ENCODE results near the gene SLC66A1.
A peak's percentile ranks its signal among the peaks of the same experiment; 100 is the strongest.

- no peak for TF ChIP-seq POLR2A (IDR thresholded peaks at IDR 0.05)
- TF ChIP-seq, protein P1, sequence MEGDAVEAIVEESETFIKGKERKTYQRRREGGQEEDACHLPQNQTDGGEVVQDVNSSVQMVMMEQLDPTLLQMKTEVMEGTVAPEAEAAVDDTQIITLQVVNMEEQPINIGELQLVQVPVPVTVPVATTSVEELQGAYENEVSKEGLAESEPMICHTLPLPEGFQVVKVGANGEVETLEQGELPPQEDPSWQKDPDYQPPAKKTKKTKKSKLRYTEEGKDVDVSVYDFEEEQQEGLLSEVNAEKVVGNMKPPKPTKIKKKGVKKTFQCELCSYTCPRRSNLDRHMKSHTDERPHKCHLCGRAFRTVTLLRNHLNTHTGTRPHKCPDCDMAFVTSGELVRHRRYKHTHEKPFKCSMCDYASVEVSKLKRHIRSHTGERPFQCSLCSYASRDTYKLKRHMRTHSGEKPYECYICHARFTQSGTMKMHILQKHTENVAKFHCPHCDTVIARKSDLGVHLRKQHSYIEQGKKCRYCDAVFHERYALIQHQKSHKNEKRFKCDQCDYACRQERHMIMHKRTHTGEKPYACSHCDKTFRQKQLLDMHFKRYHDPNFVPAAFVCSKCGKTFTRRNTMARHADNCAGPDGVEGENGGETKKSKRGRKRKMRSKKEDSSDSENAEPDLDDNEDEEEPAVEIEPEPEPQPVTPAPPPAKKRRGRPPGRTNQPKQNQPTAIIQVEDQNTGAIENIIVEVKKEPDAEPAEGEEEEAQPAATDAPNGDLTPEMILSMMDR (IDR thresholded peaks at IDR 0.05) = peak; percentile 88 to 95 (median 92)
Observed at GRCh38 chr1:19344372-19344810, 32.3 kb downstream of the SLC66A1 start.
